Activated T-helper 9 cell treated with anti-CD3 and anti-CD28 coated beads, Interleukin-2, amount 50 U/mL, for 16 hours (primary cell): ENCODE data around the gene MAP2K7.
"Not testable (repeated sequence)": the region's sequence is repeated elsewhere in the genome, so short reads cannot be mapped to it uniquely, and the experiment has no call there.

Experiments used
- DNase-seq: peaks from one replicate; pipeline ENCODE4 v3.0.0-alpha.2; 2020; ENCODE audit warnings: low read depth

Gene MAP2K7

DNA sequence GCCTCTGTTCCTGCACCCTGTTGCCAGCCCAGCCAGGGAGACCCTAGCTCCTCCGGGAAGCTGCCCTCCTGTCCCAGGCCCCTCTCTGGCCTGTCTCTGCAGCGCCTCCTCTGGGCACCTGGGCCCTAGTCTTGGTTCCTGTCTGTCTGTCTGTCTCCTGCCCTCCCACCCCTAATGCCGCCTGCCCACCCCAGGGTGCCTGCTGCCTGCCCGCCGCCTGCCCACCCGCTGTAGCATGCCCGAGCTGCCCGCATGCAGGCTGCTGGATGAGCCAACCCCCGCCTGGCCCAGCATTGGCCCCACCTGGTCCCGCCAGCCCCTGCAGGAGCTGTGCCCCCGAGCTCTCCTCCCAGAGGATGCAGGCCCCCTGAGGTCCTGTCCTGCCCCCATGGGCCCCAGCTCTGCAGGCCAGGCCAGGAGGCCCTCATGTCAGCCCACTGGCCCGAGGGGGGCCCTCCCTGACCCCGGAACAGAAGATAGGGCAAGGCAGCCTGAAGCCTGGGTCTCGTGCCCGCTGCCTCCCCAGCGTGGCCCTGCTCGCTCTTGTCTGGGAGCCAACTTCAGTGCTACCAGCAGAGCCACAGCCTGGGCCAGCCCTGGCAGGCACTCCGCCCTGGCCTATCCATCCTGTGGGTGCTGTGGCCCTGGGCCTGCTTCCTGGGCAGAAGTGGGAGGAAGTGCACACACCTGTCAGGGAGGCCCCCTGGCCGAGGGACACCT lies 5.2 kb downstream of the MAP2K7 start:
- no peak for DNase-seq

DNA sequence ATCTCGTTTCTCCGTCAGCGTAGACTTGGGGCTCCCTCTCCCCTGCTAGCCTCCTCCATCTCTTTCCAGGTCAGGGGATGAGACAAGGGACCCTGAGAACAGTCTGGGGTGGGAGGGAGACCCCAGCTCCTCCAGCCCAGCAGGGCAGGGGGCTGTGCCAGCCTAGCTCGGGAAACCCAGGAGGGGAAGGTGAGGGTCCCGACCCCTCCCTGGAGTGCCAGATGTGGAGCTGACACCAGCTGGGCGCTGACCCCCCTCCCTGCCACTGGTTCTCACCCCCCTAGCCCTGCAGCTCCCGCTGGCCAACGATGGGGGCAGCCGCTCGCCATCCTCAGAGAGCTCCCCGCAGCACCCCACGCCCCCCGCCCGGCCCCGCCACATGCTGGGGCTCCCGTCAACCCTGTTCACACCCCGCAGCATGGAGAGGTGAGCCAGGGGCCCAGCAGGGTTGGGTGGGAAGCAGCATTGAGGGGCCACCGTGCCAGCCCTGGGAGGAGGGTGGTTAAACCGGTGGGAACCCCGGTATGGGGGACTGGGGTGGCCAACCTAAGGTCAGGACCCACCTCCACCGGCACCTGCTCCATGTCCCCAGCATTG lies 5.9 kb downstream of the MAP2K7 start:
- DNase-seq = no peak

DNA sequence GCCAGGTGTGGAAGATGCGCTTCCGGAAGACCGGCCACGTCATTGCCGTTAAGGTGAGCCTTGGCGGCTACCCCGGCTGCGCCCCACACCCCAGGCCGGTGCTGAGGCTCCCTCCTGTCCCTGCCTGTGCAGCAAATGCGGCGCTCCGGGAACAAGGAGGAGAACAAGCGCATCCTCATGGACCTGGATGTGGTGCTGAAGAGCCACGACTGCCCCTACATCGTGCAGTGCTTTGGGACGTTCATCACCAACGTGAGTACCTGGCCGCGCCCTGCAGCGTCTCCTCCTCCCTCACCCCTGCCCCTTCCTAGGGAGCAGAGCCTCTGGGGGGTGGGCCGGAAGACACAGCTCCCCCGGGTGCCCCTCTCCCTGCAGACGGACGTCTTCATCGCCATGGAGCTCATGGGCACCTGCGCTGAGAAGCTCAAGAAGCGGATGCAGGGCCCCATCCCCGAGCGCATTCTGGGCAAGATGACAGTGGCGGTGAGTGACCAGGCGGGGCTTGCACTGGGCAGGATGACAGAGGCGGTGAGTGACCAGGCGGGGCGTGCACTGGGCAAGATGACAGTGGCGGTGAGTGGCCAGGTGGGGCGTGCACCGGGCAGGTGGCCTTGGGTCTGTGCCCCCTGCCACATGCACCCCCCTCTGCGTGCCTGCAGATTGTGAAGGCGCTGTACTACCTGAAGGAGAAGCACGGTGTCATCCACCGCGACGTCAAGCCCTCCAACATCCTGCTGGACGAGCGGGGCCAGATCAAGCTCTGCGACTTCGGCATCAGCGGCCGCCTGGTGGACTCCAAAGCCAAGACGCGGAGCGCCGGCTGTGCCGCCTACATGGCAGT lies 6.9 kb downstream of the MAP2K7 start:
- DNase-seq = no peak

DNA sequence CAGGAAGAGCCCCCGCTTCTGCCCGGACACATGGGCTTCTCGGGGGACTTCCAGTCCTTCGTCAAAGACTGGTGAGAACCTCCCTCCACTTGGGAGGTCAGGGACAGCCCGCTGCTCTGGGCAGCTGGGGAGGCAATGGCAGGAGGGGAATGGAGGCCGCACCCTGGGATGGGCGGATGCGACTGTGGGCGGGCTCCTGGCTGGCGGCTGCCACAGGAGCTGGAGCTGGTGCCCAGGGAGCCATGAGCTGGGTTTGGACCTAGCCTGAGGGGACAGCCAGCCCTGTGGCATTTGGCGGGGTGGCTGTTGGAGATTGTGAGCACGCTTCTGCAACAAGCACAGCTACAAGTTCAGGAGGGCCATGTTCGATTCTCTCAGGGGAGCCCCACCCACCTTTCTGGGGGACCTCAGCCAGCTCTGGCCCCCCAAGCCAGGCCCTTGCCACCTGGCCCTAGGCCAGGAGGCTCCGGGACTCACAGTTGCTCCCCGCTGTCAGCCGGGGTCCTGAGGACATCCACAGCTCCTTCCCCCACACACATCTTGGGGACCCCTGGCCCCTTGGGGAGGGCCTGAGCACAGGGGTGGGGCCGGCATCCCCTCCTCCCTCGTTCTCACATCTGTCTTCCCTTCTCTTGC lies 7.9 kb downstream of the MAP2K7 start:
- no peak for DNase-seq

DNA sequence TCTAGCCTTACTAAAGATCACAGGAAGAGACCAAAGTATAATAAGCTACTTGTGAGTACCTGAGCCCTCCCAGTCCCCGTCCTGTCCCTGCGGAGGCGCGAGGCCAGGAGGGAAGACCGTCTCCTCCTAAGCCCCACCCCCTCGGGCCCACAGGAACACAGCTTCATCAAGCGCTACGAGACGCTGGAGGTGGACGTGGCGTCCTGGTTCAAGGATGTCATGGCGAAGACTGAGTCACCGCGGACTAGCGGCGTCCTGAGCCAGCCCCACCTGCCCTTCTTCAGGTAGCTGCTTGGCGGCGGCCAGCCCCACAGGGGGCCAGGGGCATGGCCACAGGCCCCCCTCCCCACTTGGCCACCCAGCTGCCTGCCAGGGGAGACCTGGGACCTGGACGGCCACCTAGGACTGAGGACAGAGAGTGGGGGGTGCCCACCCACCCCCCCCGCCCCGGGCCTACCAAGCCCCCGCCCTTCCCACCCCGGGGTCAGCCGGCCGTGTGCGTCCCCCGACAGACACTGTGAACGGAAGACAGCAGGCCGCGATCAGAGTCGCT lies 8.5 kb downstream of the MAP2K7 start:
- DNase-seq = no peak

DNA sequence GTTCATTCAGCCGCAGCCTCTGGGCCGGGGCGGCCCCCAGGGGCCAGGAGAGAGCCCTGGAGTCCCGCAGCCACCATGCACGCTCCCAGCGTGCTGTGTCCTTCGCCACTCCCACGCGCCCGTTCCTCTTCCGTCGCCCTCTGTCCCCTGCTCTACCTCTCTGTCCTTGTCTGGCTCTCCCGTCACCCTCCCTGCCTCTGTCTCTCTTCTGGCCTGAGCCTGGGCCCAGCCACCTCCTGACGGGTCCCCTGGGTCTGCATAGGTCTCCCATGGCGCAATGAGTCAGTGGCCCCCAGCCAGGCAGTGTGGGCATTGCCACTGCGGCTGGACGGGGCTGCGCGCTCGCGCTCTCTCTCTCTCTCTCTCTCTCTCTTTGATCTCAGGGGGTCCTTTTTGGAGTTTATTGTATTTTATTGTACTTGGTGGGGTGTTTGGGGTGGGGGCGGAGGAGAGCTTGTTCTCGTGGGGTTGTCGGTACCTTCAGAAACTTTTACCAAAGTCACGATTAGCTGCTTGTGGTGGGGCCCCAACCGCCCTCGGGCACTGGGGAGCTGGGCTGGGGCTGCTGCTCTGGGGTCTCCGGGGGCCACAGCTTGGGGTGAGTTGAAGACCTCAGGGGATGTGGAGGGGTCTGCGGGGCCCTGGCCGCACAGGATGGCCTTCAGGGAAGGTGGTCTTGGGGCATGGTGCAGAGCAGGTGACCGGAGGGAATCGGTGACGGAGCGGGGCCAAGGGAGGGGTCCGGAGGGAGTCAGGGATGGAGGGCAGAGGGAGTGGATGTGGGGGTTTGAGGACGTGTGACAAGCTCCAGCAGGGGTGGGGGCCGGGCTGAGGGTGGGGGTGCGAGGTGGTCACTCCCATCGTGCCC lies 9.3 kb downstream of the MAP2K7 start:
- DNase-seq = no peak

DNA sequence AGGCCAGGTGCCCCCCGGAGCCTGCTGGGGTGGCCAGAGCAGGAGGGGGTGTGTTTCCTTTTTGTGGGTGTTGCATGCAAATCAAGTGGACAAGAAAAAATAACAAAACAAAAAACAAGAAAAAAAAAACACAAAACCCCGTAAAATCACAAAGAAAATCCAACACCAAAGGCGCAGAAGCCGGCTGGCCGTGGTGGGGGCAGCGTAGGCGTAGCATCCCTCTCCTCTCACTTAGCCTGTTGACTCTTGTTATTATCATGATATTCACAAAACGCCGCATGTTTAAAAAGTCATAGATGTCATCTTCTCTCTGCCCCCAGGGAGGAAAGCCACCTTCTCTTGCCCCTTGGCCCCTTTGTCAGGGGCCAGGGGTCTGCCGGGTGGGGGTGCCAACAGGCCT lies 10.0 kb downstream of the MAP2K7 start:
- no peak for DNase-seq

DNA sequence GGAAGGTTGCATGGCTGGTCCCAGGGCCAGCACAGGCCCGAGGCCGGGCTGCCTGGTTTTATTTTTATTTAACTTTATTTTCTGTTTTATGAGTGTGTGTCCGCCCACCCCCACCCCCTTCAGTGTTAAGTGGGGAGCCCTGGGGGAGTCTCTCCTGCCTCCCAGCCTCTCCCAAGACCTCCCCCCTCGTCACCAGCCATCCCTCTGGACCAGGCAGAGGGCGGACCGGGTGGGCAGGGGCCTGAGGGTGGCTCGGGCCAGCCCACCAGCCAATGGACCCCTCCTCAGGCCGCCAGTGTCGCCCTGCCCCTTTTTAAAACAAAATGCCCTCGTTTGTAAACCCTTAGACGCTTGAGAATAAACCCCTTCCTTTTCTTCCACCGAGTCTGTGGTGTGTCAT lies 10.4 kb downstream of the MAP2K7 start:
- DNase-seq = no peak

DNA sequence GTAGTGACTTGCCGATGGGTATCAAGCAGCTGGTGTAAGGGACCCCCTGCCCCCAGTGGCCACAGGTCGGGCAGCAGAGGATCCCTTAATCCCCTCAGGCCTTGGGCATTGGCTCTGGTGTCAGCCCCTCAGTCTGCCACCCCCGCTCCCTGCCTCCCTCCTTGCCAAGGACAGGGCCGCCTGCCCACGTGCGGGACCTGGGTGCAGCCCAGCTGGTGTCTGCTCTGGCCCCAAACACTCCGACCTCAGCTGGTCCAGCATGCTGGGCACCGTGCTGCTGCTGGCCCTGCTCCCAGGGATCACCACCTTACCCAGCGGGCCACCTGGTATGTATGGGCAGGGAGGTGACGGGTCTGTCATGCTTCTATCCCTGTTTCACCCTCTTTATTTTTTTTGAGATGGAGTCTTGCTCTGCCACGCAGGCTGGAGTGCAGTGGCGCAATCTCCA lies 10.9 kb downstream of the MAP2K7 start, which contains the start of gene TGFBR3L:
Gene TGFBR3L (plus strand): TSS at position 233 of the 448 bp plus-strand sequence.
- no peak for DNase-seq

DNA sequence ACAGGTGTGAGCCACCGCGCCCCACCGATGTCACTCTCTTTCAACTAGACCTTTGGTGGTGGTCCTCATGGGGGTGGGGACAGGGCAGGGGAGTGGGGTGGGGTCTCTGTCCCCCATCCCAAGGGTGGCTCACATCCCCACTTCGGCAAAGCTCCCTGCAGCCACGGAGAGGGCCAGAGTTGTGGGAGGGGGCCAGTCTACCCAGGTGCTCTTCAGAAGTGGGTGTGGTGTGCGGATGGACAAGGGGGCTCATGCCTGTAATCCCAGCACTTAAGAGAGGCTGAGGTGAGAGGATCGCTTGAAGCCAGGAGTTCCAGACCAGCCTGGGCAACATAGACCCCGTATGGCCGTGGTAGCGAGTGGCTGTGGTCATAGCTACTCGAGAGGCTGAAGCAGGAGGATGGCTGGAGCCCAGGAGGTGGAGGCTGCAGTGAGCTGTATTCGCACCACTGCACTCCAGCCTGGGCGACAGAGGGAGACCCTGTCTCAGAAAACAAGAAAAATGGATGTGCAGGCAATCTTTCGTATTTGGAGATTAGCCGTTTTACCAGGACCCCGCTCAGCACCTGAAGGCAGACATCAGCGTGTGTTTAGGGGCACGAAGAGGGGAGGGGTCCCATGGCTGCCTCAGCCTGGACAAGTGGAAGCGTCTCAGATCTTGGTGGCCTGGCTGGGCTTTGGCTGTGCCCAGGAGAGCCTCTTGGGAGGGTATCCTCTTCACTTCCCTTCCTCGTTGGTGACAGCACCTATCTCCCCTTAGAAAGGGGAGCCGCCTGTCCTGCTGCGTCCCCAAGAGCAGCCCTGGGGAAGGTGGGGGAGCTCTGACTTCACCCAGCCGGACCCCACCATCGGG lies 11.8 kb downstream of the MAP2K7 start:
- no peak for DNase-seq

DNA sequence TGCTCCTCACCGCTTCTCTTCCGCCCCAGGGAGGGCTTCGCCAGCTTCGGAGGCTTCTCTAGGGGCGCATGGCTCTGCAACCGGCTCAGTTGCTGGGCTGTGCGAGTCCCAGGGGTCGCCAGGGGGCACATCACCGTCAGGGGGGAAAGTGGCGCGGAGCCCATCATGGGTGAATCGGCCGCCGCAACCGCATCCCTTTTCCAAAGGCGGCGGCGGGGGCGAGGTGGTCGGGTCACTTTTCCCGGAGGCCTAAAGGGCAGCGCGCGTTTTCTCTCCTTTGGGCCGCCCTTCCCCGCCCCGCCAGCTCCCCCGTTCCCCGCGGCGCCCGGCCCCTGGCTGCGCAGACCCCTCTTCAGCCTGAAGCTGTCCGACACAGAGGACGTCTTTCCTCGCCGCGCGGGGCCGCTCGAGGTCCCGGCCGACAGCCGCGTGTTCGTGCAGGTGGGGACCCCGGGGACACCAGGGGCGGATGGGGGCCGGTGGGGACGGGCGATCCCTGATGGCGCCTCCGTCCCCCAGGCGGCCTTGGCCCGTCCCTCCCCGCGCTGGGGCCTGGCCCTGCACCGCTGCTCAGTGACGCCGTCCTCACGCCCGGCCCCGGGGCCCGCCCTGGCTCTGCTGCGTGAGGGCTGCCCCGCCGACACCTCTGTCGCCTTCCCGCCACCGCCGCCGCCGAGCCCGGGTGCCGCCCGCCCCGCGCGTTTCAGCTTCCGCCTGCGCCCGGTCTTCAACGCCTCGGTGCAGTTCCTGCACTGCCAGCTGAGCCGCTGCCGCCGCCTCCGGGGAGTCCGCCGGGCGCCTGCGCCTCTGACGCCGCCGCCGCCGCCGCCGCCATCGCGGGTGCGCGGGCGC lies 12.7 kb downstream of the MAP2K7 start:
- DNase-seq = peak; percentile 39

DNA sequence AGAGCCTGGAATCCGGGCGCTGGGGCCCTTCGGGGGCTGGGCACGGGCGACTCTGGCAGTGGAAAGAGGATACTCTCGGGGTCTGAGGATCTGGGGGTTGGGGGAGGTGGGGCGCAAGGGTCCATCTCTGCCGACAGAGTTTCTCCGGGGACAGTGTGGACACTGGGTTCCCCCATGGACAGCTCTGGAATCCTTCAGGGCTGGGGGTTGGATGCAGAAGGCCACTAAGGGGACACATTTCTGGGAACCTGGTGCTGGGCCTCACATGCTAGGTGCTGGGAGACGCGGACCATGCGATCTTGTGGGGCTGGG lies 13.2 kb downstream of the MAP2K7 start:
- DNase-seq = no peak

DNA sequence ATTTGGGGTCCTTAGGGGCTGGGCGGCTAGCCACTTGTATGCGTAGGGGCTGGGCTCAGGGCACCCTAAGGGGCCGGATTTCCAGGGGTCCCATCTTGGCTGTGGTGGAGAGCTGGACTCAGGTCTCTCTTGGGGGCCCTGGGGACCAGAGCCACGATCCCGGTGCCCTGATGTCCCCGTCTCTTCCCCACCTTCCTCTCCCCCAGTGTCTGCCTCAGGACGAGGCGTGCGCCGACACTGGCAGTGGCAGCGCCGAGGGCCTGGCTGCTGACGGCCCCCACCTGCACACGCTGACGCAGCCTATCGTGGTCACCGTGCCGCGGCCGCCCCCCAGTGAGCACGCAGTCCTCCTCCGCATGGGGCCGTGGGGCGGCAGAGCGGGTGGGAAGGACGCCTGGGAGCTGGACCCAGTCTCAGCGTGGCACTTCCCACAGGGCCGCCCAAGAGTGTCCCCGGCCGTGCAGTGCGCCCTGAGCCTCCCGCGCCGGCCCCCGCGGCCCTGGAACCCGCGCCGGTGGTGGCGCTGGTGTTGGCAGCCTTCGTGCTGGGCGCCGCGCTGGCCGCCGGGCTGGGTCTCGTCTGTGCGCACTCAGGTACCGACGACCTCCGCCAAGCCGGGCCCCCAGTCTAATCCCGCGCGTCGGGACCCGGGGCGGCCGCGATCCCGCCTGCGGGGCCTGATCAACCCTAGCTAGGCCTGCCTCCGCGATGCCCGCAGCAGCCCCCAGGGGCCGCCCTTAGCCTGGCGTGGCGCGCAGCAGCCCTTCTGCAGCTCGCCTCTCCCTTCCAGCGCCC lies 13.8 kb downstream of the MAP2K7 start:
- DNase-seq = peak; percentile 40

DNA sequence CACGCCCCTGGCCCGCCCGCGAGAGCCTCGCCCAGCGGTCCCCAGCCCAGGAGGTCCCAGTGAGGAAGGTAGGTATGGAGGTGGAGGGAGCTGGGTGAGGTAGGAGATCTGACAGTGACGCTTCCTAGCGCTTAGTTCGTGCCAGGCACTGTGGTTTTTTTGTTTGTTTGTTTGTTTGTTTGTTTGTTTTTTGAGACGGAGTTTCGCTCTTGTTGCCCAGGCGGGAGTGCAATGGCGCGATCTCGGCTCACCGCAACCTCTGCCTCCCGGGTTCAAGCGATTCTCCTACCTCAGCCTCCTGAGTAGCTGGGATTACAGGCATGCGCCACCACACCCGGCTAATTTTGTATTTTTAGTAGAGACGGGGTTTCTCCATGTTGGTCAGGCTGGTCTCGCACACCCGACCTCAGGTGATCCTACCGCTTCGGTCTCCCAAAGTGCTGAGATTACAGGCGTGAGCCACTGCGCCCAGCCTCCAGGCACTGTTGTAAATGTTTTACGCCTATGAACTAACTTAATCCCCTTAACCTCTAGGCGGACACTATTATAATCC lies 14.5 kb downstream of the MAP2K7 start:
- not testable (repeated sequence) for DNase-seq

DNA sequence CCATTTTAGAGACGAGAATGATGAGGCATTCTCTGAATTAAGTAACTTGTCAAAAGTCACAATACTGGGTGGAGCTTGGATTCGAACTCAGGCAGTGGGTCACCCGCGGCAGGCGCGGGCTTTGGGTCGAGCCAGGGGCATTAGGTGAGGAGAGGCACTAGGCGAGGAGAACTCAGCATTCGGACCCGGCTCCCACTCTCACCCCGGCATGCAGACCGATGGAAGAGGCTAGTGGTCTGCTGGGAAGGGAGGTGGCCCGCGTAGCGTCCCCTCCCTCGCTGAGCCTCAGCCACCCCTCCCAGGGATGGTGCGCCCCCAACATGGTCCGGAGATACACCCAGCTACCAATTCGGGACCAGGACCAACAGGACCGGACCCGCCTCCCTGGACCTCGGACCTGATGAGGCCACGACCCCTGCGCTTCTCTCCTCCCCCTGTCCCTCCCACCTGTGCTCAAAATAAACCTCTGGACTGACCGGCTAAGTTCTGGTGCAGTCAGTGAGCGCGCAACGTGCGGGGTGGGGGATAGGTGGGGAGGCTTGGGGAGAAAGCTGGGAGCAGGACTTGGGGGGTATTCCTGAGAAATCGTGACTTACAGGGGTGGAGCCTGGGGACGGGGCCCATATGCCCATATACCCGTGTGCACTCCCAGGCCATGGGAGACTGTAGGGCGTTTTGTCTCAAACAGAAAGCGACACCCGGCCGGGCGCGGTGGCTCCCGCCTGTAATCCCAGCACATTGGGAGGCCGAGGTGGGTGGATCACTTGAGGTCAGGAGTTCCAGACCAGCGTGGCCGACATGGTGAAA lies 15.1 kb downstream of the MAP2K7 start:
- no peak for DNase-seq

DNA sequence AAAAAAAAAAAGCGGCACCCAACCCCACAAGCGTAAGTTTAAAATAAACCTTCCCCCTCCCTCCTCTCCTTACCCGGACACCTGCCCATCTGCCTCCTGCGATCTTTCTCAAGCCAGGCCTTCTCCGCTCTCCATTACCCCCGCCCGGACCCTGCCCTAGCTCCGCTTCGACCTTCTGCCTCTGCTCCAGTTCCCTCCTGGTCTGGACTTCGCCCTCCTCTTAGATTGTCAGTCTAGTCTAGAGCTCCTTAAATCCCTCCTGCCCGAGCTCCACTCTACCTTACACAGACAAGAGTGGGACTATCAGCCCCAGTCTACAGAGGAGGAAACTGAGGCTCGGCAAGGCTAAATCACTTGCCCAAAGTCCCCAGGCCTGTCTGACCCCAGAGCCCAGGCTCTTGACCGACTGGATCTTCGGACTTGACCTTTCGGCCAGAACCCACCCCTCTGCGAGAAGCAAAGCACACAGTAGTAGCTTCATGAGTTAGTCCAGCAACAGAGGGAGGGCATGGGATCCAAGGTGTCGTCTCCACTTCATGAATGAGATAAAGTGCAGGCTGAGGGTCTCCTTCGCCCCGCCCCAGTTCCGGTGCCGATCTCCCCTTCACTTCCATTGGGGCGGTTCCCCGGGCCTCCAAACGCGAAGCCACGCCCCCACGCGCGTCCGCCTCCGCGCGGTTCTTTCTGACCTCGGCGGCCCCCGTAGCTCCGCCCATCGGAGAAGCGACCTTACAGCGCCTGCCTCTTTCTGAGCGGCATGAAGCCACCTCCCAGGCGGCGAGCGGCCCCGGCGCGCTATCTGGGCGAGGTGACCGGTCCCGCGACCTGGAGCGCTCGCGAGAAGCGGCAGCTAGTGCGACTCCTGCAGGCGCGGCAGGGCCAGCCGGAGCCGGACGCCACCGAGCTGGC lies 16.2 kb downstream of the MAP2K7 start, which contains the start of gene SNAPC2:
Gene SNAPC2 (plus strand): TSS at position 729 of the 909 bp plus-strand sequence. CDS start 29 bp downstream, at position 758.
- peak; percentile 93 for DNase-seq
